Measurements from ENCODE around the gene DLX1. TPM values are rescaled to one million over a fixed set of nuclear protein-coding genes. Genes with fewer than 3 reads are reported as not detected.

DLX1 gene
- total RNA-seq, 4 donors from 2014 or later: 0.40 TPM; not detected in 3

DNA sequence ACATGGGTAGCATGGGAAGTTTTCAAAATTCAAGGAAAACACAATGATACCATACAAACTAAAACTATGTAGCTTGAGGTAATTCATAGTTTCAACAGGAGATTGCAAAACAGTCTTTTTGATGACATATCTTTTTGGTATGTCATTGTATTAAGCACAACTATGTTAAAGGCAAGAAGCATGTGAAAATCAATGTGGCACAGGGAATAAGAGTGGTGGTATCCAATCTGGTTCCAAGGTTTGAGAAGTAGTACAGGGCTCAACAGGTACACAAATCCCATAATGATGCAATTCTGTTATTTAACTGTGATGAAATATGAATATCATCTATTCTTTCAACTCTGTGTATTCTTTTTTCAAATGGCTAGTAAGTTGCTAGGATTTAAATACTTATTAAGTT is 33.8 kb downstream of the DLX1 start:
- no peak for ATAC-seq
- Histone ChIP-seq H3K27ac (no peak overlapping the region), H3K27me3 (peaks cover 14% of the 10 kb centered on the region), H3K9me3 (no peaks in the 10 kb centered on the region), H3K4me3 (no peak overlapping the region), H3K4me1 (no peaks in the 10 kb centered on the region), H3K36me3 (no peaks in the 10 kb centered on the region)
- TF ChIP-seq POLR2A (IDR thresholded peaks at IDR 0.05) (no peak), EP300 (IDR thresholded peaks at IDR 0.05) (no peak), POLR2AphosphoS5 (IDR thresholded peaks at IDR 0.05) (no peak)
- TF ChIP-seq, protein P1, sequence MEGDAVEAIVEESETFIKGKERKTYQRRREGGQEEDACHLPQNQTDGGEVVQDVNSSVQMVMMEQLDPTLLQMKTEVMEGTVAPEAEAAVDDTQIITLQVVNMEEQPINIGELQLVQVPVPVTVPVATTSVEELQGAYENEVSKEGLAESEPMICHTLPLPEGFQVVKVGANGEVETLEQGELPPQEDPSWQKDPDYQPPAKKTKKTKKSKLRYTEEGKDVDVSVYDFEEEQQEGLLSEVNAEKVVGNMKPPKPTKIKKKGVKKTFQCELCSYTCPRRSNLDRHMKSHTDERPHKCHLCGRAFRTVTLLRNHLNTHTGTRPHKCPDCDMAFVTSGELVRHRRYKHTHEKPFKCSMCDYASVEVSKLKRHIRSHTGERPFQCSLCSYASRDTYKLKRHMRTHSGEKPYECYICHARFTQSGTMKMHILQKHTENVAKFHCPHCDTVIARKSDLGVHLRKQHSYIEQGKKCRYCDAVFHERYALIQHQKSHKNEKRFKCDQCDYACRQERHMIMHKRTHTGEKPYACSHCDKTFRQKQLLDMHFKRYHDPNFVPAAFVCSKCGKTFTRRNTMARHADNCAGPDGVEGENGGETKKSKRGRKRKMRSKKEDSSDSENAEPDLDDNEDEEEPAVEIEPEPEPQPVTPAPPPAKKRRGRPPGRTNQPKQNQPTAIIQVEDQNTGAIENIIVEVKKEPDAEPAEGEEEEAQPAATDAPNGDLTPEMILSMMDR (IDR thresholded peaks at IDR 0.05): no peak

DNA sequence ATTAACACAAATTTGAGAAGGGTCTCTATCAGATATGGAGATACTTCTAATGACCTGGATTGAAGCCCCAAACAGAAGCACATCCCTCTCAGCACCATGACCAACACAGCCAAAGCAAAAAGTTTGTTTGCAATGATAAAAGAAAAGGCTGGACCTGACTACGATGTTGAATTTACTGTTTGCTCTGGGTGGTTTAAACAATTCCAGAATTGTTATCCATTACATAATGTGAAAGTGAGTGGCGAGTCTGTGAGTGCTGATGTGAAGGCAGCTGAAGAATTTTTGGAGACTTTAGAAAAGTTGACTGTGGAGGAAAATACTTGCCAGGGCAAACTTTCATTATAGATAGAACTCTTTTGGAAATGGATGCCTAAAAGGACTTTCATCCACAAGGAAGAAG is 34.8 kb downstream of the DLX1 start:
- Histone ChIP-seq H3K9me3 (no peaks in the 10 kb centered on the region), H3K27ac (no peak overlapping the region), H3K27me3 (peaks cover 6% of the 10 kb centered on the region), H3K4me3 (no peak overlapping the region), H3K4me1 (no peaks in the 10 kb centered on the region), H3K36me3 (no peaks in the 10 kb centered on the region)
- TF ChIP-seq POLR2AphosphoS5 (IDR thresholded peaks at IDR 0.05): no peak
- no peak for TF ChIP-seq POLR2A (IDR thresholded peaks at IDR 0.05)
- ATAC-seq: no peak
- 36 to 71% methylated on average over 2 of the region's 2 CpGs for WGBS, 2 donors (ENCODE audit: low coverage in 1 of 2)

DNA sequence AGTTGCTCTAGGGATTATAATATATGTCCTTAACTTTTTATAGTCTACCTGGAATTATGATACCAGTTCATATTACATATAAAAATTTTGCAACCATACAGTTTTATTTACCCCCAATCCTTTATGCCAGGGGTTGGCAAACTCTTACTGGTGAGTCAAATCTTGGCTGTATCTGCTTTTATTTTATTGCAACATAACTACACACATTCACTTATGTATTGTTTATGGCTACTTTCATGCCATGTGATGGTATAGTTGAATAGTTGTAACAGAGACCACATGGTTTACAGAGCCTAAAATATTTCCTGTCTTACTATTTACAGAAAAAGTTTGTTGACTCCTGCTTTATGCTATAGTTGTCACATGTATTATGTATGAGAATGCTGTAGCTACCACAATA is 43.2 kb downstream of the DLX1 start:
- Histone ChIP-seq H3K4me1 (no peaks in the 10 kb centered on the region), H3K27me3 (peaks cover 6% of the 10 kb centered on the region), H3K36me3 (no peaks in the 10 kb centered on the region), H3K9me3 (no peaks in the 10 kb centered on the region), H3K27ac (no peak overlapping the region), H3K4me3 (no peak overlapping the region)
- ATAC-seq: no peak
- no peak for TF ChIP-seq POLR2AphosphoS5 (IDR thresholded peaks at IDR 0.05)
- TF ChIP-seq, protein P1 (IDR thresholded peaks at IDR 0.05): no peak
- no peak for TF ChIP-seq EP300 (IDR thresholded peaks at IDR 0.05)
- no peak for TF ChIP-seq POLR2A (IDR thresholded peaks at IDR 0.05)

DNA sequence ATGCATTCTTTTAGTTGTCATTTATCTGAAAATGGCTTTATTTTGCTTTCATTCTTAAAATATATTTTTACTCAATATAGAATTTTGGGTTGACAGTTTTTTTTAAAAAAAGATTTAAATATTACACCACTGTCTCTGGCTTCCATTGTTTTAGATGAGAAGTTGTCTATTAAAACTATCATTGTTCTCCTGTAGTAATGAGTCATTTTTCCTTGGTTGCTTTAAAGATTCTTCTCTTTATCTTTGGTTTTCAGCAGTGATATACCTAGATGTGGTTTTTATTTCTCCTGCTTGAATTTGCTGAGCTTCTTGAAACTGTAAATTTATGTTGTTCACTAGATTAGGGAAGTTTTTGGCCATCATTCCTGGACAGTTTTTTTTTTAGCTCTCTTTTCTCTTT is 44.1 kb downstream of the DLX1 start:
- no peaks in the 10 kb centered on the region for H3K36me3 ChIP-seq
- H3K4me3 ChIP-seq: no peak overlapping the region
- TF ChIP-seq, protein P1 (IDR thresholded peaks at IDR 0.05): no peak
- no peak for TF ChIP-seq POLR2A (IDR thresholded peaks at IDR 0.05)
- no peak for TF ChIP-seq EP300 (IDR thresholded peaks at IDR 0.05)
- no peak for TF ChIP-seq POLR2AphosphoS5 (IDR thresholded peaks at IDR 0.05)
- no peak for ATAC-seq
- H3K27me3 ChIP-seq: peaks cover 6% of the 10 kb centered on the region
- no peaks in the 10 kb centered on the region for H3K4me1 ChIP-seq
- H3K9me3 ChIP-seq: no peaks in the 10 kb centered on the region
- no peak overlapping the region for H3K27ac ChIP-seq

DNA sequence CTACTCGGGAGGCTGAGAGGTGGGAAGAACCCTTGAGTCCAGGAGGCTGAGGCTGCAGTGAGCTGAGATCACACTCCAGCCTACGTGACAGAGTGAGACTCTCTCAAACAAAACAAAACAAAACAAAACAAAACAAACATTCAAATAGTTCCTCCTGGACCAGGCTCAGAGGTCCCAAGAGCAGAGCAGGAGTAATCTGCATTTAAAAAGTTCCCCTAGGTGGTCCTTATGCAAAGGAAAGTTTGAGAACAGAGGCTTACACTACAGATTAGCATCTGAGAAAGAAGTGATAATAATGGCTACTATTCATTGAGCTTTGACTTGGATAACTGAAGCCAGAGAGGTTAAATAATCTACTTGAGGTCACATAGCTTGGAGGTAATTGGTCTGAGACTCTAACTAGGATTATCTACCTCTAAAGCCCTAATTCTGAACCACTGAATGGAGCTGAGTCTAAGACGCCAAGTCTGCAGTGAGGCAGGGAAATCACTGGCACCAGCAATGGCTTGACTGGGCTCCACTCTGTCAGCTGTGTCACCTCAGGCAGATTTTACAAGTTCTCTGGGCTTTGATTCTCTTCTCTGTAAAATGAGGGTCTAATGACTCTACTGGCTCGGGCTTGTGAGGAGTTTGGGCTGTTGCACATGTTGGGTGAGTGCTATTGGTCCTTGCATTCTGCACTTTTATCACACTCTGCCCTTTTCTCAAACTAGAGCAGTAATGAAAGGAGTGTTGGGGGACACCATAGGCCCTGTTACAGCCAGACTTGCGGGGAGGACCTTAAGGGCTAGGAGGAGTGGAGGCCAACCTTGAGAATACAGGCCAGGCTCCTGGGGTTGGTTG is 46.6 kb downstream of the DLX1 start:
- no peaks in the 10 kb centered on the region for H3K9me3 ChIP-seq
- no peak for ATAC-seq
- no peaks in the 10 kb centered on the region for H3K4me1 ChIP-seq
- H3K27ac ChIP-seq: no peak overlapping the region
- H3K27me3 ChIP-seq: peaks cover 10% of the 10 kb centered on the region
- WGBS, 2 donors (ENCODE audit: low coverage in 1 of 2): 56 to 64% methylated on average over 3 to 4 of the region's 5 CpGs
- no peak overlapping the region for H3K4me3 ChIP-seq
- TF ChIP-seq POLR2A (IDR thresholded peaks at IDR 0.05) (no peak), POLR2AphosphoS5 (IDR thresholded peaks at IDR 0.05) (no peak), EP300 (IDR thresholded peaks at IDR 0.05) (no peak)
- TF ChIP-seq, protein P1 (IDR thresholded peaks at IDR 0.05): no peak
- H3K36me3 ChIP-seq: no peaks in the 10 kb centered on the region
